Testis (tissue), 2 donors: ENCODE results near the gene TMEM232.

Source experiments
- POLR2A ChIP-seq: fragments of 450-650 bp; IDR thresholded peaks from one replicate; pipeline ENCODE4 v1.6.1; 2017; ENCODE audit warnings: antibody characterized with exemption, mild to moderate bottlenecking, moderate library complexity
- TF ChIP-seq, protein P1 (sequence below), 3 experiments: fragments of 450-650 bp in 2 of 3; fragments of 200-600 bp in 1 of 3; sonication (generic) in 1 of 3; IDR thresholded peaks; one replicate each; pipeline ENCODE4 v1.5.1; 2016 to 2019; ENCODE audit warnings: antibody characterized with exemption in 3 of 3, mild to moderate bottlenecking in 2 of 3, moderate library complexity in 1 of 3

GRCh38 chr5:110371725-110372041 is 354.8 kb downstream of the TMEM232 start:
- TF ChIP-seq, protein P1, sequence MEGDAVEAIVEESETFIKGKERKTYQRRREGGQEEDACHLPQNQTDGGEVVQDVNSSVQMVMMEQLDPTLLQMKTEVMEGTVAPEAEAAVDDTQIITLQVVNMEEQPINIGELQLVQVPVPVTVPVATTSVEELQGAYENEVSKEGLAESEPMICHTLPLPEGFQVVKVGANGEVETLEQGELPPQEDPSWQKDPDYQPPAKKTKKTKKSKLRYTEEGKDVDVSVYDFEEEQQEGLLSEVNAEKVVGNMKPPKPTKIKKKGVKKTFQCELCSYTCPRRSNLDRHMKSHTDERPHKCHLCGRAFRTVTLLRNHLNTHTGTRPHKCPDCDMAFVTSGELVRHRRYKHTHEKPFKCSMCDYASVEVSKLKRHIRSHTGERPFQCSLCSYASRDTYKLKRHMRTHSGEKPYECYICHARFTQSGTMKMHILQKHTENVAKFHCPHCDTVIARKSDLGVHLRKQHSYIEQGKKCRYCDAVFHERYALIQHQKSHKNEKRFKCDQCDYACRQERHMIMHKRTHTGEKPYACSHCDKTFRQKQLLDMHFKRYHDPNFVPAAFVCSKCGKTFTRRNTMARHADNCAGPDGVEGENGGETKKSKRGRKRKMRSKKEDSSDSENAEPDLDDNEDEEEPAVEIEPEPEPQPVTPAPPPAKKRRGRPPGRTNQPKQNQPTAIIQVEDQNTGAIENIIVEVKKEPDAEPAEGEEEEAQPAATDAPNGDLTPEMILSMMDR (IDR thresholded peaks at IDR 0.05): no peak
- TF ChIP-seq POLR2A: no peak
